HUDEP-2 (cell line): ENCODE results near the gene IDUA.
A peak's percentile ranks its signal among the peaks of the same experiment; 100 is the strongest.
"Not testable (repeated sequence)": the region's sequence is repeated elsewhere in the genome, so short reads cannot be mapped to it uniquely, and the experiment has no call there.

Experiments used
- DNase-seq, 76 experiments: peaks; one replicate each; lab custom pipeline; 2025; ENCODE audit not compliant: unreplicated experiment in 76 of 76; lab: John Stamatoyannopoulos, UW

Gene IDUA

DNA sequence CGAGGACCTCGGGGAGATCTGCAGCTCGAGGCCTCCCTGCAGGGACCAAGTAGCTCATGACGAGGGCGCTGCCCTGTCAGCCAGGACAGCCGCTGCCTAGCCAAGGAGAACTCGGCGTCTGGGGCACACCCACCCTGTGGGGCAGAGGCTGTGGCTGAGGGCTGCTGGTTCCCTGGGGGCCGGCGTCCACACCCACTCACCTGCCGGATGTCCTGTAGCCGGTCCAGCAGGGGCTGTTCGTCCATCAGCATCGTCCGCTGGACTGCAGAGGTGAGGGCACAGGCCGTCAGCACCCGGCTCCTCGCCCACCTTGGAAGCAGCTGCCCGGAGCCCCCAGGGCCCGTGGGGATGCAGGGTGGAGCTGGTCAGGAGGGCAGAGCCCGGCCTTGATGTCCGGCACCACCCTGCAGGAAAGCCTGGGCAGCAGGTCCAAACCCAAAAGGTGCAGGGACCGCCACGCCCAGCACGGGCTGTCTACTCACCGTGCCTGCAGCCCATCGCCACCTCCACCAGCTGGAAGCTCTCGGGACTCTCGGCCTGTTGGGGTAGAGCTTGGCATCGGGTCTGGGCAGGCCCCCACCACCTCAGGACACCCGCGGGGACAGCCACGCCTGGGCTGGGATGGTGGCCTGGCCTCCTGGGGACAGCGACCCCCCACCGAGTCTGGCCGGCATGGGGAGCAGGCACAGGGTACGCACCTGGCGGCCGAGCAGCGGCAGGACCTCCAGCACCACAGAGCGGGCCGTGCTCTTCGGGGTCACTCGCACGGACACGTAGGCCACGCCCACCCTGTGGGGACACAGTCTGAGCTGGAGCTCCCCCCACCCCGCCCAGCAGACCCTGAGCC is 20.4 kb upstream of the IDUA start:
- no peak for DNase-seq

DNA sequence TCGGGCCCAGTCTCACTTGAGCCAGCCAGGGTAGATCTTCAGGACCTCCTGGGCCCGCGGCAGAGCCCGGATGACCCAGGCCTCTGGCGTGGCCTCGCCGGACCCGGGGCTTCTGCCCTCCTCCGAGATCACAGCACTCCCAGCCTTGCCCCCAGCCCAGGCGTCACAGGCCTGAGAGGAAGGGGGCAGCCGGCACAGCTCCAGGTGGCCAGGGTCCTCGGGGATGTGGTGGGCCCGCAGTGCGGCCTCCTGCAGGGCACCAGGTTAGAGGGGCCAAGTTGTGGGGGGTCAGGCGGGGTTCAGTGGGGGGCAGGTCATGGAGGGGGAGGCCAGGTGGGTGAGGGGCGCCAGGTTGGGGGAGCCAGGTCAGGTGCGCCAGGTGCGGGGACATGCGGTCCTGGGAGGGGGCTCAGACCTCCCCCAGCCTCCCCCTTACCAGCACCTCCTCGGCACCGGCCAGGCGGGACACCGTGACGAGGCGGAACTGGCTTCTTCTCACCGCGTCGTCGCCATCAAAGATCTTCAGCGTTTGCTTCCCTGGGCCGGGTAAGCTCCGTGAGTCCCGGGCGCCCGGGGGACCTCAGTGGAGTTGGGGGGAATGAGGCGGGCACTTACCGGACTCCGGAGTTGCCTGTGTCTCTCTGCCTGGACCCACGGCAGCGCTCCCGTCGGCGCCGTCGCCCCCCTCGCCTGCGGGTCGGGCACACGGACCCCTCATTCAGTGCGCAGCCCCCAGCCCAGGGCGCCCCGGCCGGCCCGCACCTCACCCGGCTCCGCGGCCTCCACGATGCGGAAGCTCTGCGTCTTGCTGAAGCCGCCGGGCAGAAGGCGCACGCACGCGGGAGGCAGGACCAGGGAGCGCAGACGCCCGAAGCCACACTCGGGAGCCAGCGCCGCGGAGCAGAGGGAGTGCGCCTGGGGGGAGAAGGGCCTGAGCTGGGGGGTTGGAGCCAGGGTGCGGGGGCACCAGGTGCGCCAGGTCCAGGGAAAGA is 19.4 kb upstream of the IDUA start:
- no peak for DNase-seq

DNA sequence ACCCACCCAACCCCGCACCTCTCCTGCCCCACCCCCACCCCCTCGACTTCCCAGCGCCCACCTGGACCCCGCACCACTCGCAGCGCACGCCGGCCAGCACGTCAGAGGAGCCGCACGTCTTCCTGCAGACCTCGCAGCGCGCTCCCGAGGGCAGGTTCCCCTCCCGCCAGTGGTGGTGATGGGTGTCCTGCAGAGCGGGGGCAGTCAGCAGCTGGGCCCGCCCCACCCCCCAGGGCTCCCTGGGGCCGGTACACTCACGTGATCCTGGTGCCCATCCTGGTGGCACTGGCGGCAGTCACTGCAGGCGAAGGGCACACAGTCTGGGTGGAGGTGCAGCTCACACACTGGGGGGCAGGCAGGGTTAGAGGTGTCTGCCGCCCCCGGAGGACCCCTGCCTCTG is 18.6 kb upstream of the IDUA start:
- DNase-seq, result no peak

- peak in 3 of 76 experiments; percentile 15 to 17 (median 17) for DNase-seq
Observed at GRCh38 chr4:968621-969394, 18.0 kb upstream of the IDUA start.

DNA sequence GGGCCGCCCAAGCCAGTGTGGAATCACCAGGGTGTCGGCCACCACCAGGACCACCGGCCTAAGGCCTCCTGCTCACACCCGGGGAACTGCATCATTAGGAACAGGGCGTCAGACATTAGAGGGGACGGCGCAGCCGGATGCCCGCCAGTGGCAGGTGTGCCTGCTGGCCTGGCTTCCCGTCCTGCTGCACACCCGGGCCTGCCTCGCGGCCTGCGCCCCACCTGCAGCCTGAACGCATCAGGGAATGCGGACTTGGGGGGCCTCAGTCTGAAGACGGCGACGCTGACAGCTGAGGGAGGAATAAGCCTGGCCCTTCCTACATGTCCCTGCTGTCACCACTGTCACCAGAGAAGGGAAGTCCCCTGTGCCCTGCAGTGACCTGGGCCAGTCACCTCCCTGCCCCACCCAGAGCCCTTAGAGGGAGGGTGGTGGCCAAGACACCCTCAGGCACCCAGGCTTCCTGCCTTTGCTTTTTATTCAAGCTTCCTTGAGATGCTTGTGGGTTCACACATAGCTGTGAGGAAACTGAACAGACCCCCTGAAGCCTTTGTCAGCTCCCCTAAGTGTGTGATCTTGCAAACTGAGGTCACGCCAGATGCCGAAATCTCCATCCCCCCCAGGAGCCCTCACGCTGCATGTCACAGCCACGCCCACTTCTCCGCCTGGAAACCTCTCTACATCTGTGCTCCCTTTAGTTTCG is 16.6 kb upstream of the IDUA start:
- peak in 14 of 76 experiments; percentile 5 to 35 (median 18) for DNase-seq

GRCh38 chr4:970854-971520 is 15.9 kb upstream of the IDUA start:
- DNase-seq, result no peak

GRCh38 chr4:971666-972500 is 15.0 kb upstream of the IDUA start:
- peak in 14 of 76 experiments; percentile 6 to 51 (median 28) for DNase-seq

- DNase-seq, result peak in 38 of 76 experiments; percentile 1 to 54 (median 28)
Observed at GRCh38 chr4:972651-973424, 14.0 kb upstream of the IDUA start.

DNA sequence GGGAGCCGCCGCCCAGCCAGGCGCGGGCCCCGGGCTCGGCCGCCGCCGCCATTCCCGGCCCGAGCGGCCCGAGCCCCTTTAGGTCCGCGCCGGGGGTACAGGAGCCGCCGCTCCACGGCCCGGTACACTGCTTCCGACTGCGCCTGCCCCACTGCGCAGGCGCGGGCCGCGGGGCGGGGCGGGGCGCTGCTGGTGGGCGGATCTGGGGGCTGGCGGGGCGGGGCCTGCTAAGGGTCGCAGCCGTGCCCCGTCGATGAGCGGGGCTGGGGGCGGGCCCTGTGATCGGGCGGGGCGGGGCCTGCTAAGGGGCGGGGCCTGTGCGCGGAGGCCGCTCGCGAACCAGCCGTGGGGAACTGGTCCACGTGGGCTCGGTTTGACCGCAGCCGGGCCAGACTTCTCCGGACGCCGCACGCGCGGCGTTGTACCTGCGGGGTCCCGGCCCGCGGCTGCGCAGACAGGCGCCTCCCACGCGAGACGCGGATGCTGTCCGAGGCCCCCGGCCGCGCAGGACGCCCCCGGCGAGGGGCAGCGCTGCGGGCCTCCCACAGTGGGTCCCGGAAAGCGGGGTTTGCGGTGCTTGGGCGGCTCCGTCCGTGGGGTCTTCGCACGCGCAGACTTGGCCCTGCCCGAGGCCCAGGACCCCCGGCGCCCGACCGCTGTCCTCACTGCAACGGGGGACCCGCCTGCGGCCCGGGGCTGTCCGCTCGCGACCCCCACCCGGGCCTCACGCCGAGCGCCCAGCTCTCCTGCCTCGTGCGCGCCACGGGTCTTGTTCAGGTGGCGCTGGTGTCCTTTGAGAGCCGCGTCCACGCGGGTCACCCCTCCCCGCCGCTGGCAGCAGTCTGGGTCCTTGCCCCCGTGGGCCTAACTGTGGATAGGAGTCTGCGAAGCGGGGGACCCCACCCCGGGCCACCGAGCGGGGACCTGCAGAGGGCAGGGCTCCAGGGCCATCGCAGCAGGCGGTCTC is 13.1 kb upstream of the IDUA start, which contains the start of gene DGKQ:
Gene DGKQ (minus strand): TSS at position 139 of the 967 bp plus-strand sequence. CDS start 87 bp downstream, at position 52.
- peak in 69 of 76 experiments; percentile 4 to 87 (median 69) for DNase-seq

- DNase-seq, result no peak
Observed at GRCh38 chr4:974668-975067, 12.2 kb upstream of the IDUA start.

GRCh38 chr4:976016-976415 is 10.8 kb upstream of the IDUA start:
- DNase-seq, result not testable (repeated sequence)

GRCh38 chr4:978957-979701 is 7.7 kb upstream of the IDUA start:
- no peak for DNase-seq

DNA sequence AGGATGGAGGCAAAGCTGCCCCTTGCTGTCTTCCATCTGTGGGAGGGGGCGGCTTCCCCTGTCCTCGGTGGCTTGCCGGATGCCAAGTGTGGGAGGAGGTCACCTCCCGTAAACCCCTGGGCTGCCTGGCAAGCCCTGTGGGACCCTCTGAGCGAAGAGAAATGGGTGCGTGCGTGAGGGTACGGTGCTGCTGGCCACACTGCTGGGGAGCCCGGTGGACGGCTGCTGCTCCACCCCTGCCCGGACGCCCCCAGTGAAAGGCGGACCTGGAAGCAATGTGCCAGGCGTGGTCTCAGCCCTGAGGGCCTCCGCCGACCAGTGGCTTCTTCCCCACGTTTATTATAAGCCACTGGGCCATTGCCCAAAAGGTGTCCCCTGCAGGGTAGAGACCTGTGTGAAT is 4.6 kb upstream of the IDUA start:
- no peak for DNase-seq

- no peak for DNase-seq
Observed at GRCh38 chr4:982814-983213, 4.0 kb upstream of the IDUA start.

- DNase-seq, result no peak
Observed at GRCh38 chr4:984336-985054, 2.3 kb upstream of the IDUA start.
